ENCODE measurements around the gene HMX1.

DNA sequence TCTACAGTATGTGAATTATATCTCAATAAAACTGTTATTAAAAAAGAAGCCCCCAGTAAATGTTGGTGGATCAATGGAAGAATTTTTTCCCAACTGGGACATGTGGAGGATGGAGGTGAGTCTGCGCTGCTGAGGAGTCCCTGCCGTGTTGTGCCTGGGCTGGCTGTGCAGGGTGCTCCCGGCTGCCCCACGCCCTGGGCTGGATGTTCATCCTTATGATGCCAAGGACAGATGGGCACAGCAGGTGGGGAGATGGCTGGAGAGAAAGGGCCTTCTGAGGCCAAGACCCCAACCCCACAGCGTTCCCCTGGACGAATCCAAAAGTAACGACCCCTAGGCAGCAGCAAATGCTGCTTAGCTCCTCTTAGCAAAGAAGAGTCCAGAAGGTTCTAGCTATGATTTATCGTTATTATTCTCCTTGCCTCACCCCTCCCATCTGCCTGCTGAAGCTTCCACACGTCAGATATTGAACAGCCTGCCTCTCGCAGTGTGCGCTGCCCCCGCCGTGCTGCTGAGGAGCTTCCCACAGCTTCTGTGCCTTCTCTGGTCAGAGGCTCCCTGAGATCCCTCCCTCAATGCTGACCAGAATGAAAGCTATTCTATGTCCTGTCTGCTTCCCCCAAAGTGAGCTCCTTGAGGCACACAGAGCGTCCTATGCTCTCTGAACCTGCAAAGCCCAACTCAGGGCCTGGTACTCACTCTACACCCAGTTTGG is 26.5 kb downstream of the HMX1 start:
- TF ChIP-seq EZH2phosphoT487 (IDR thresholded peaks at IDR 0.05; ENCODE audit: insufficient read depth, low read depth) (no peak), EZH2 (IDR thresholded peaks at IDR 0.05; ENCODE audit: insufficient read depth, poor library complexity, severe bottlenecking) (no peak)
